Fibroblast of villous mesenchyme (primary cell): ENCODE results near the gene LHFPL5. TPM values are rescaled to one million over a fixed set of nuclear protein-coding genes. Genes with fewer than 3 reads are reported as not detected.

Source experiments
- DNase-seq: peaks from one replicate; pipeline ENCODE4 v3.0.0-alpha.2; 2010; ENCODE audit warnings: low read depth
- H3K4me3 ChIP-seq: 2 replicates; pipeline ENCODE4 v1.5.1; 2011; ENCODE audit warnings: low read depth, mild to moderate bottlenecking, low read length
- total RNA-seq: library from RNA; depleted of rRNA; stranded (reverse); fragments of >200 nt; gene quantifications from 2 replicates; pipeline ENCODE4 v1.2.3, GENCODE V29; 2012
- TF ChIP-seq, protein P1 (sequence below): IDR thresholded peaks from 2 replicates; pipeline ENCODE4 v1.5.1; 2012; ENCODE audit warnings: low read depth, mild to moderate bottlenecking, low read length; ENCODE audit not compliant: insufficient read depth

LHFPL5 gene
- total RNA-seq = not detected in 2 replicates

- H3K4me3 ChIP-seq = peak within 1 kb of the TSS; percentile 43
- DNase-seq = peak; percentile 28
- TF ChIP-seq, protein P1, sequence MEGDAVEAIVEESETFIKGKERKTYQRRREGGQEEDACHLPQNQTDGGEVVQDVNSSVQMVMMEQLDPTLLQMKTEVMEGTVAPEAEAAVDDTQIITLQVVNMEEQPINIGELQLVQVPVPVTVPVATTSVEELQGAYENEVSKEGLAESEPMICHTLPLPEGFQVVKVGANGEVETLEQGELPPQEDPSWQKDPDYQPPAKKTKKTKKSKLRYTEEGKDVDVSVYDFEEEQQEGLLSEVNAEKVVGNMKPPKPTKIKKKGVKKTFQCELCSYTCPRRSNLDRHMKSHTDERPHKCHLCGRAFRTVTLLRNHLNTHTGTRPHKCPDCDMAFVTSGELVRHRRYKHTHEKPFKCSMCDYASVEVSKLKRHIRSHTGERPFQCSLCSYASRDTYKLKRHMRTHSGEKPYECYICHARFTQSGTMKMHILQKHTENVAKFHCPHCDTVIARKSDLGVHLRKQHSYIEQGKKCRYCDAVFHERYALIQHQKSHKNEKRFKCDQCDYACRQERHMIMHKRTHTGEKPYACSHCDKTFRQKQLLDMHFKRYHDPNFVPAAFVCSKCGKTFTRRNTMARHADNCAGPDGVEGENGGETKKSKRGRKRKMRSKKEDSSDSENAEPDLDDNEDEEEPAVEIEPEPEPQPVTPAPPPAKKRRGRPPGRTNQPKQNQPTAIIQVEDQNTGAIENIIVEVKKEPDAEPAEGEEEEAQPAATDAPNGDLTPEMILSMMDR = peak; percentile 2
These were observed at the start of gene LHFPL5 for GRCh38 chr6:35804996-35805736. Gene LHFPL5, plus strand, starts transcription at chr6:35805352. Its CDS starts 319 bp downstream, at chr6:35805671.

DNA sequence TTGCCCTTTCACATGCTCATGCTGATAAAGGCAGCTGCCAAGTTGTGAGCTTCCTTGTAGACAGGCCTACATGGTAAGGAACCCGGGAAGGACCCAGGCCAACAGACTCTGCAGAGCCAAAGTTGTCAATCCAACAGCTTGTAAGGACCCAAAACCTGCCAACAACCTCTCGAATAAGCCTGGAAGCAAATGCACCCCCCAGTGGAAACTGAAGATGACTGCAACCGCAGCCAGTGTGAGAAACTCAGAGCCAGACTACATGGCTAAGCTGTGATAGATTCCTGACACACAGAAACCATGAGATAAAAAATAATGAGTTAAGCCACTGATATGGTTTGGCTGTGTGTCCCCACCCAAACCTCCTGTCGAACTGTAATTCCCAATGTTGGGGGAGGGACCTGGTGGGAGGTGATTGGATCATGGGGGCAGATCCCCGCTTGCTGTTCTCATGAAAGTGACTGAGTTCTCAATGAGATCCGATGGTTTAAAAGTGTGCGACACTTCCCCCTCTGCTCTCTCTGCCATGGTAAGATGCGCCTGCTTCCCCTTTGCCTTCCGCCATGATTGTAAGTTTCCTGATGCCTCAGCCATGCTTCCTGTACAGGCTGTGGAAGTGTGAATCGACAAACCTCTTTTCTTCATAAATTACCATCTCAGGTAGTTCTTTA lies 47.6 kb upstream of the LHFPL5 start:
- H3K4me3 ChIP-seq = no peak overlapping the region
- TF ChIP-seq, protein P1 = peak; percentile 53
- DNase-seq = peak; percentile 32

GRCh38 chr6:35759426-35759825 lies 45.7 kb upstream of the LHFPL5 start:
- DNase-seq = no peak
- H3K4me3 ChIP-seq = no peak overlapping the region
- TF ChIP-seq, protein P1 = no peak

DNA sequence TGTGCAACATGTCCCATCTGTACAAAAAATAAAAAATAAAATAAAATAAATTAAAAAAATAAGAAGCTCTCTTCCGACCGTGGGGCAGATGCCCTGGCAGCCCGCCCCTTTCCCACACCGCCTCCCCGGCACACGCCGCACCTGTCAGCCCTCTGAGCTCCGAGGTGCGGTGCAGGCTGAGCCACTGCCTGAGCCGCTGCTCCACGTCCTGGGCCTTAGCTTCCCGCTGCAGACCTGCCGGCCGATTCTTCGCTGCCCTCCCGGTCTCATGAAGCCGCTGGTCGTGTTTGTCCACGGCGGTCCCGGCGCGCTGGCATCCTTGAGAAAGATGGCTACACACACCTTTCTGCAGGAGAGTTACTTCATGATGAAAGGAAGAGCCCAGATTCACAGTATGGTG lies 39.4 kb upstream of the LHFPL5 start:
- H3K4me3 ChIP-seq = no peak overlapping the region
- TF ChIP-seq, protein P1 = no peak
- DNase-seq = no peak

DNA sequence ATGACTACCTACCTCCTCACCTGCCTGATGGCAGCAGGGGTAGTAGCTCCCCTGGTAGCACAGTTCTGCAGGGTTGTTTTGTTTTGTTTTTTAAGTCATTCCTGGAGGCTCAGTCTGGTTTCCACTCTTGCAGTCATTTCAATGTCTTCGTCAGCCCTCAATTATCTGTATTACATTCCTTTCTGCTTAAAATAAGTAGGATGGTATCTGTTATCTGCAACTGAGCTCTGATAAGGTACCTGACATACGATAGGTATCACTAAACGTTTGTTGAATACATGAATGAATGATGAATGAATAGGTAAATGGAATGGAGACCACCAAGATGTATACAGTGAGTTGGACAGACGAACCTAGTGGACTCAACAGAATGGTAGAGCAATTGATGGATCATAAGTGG lies 35.9 kb upstream of the LHFPL5 start:
- TF ChIP-seq, protein P1 = no peak
- DNase-seq = no peak
- H3K4me3 ChIP-seq = no peak overlapping the region

GRCh38 chr6:35771343-35771627 lies 33.9 kb upstream of the LHFPL5 start:
- no peak for DNase-seq
- TF ChIP-seq, protein P1 = no peak
- H3K4me3 ChIP-seq = no peak overlapping the region
